Measurements from ENCODE around the gene EPHA10. TPM values are rescaled to one million over a fixed set of nuclear protein-coding genes. Genes with fewer than 3 reads are reported as not detected.
A peak's percentile ranks its signal among the peaks of the same experiment; 100 is the strongest.

EPHA10 gene
- polyA plus RNA-seq, 2 of the 4 experiments (the other 2 are of a cell fraction): 0.35 to 0.53 TPM

DNA sequence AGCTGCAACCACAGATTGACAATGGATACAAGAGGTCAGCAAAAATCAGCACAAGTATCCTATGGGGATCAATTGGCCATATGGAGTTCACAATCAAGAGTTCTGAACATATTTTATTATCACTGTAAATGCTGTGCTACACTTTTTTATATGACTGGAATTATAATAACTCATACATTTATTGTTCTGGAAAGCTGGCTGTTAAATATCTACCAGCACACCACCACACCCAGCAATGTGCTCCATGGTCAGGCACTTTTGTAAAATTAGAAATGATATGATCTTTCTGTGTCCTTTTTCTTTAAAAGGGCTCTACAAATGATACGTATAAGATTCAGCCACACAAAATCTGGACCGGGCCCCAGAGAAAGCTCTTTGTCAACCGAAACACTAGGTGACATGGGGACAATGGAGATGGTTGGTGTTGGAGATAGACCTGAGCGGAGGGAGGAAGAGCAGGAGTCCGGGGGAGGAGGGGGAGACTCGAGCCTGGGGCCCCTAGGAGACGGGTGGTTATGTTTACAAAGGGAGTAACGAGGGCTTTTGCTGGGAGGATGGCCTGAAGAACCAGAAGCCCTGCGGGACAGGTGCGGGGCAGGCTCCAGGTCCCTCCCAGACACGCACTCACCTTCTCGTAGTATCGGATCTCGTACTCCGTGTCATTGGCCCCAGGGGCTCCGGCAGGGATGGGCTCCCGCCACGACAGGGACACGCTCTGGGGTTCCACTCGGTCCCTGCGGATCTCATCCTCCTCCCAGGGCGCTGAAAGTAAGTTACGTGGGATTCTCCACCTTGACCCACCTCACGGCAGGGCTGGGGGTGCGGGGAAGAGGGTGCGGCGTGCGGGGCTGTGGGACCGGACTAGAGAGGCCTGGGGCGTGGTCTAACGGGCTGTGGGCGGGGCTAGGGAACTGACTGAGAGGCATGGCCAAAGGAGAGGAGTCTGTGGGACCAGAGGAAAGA, 30.0 kb downstream of the EPHA10 start:
- Histone ChIP-seq H3K27ac (no peak overlapping the region), H3K9me3 (no peaks in the 10 kb centered on the region), H3K4me1 (peaks cover 4% of the 10 kb centered on the region; the same call in 1 of the 3 replicates), H3K4me2 (no peak overlapping the region), H3K4me3 (no peak overlapping the region)
- POLR2A ChIA-PET: no interaction called here
- TF ChIP-seq HES2 (IDR thresholded peaks at IDR 0.05): no peak
- no peak for TF ChIP-seq POLR2AphosphoS2 (conservative IDR thresholded peaks at IDR 0.05; ENCODE audit: low read length)
- TF ChIP-seq RARB (CRISPR knock-in tag; IDR thresholded peaks at IDR 0.05): no peak
- TF ChIP-seq HOXA7 (CRISPR knock-in tag; IDR thresholded peaks at IDR 0.05): no peak
- no peak for TF ChIP-seq NPAS2 (CRISPR knock-in tag; IDR thresholded peaks at IDR 0.05; ENCODE audit: borderline replicate concordance)
- no peak for TF ChIP-seq EP300 (IDR thresholded peaks at IDR 0.05)
- FAIRE-seq (no peak), ATAC-seq (no peak), DNase-seq (ENCODE audit: low read depth in 1 of 2, low spot score in 1 of 2) (no peak)
- CTCF ChIA-PET: no interaction called here
- 77% methylated on average over 24 of the region's 32 CpGs for WGBS (ENCODE audit: missing lambda C conversion rate)

- H3K9me3 ChIP-seq: no peaks in the 10 kb centered on the region
- peaks cover 4% of the 10 kb centered on the region; the same call in 1 of the 3 replicates for H3K4me1 ChIP-seq
- DNase-seq (ENCODE audit: low read depth in 1 of 2, low spot score in 1 of 2) (no peak), FAIRE-seq (no peak), ATAC-seq (peak in 1 of 2 experiments; percentile 56; a peak in 3 of 6 replicates)
- H3K4me2 ChIP-seq: no peak overlapping the region
- H3K27ac ChIP-seq: no peak overlapping the region
- WGBS (ENCODE audit: missing lambda C conversion rate): 84% methylated on average over 12 of the region's 12 CpGs
- ChIA-PET POLR2A (no interaction called here), CTCF (interaction anchor here (0.5 kb wide), 1 partner anchor 208 kb away, joined by 5 read pairs; no protein-coding TSS in a partner anchor)
- TF ChIP-seq MAZ (IDR thresholded peaks at IDR 0.05; ENCODE audit: borderline replicate concordance, low read depth, low read length) (no peak), ESRRA (IDR thresholded peaks at IDR 0.05; ENCODE audit: borderline replicate concordance, low read length) (no peak), KDM5A (IDR thresholded peaks at IDR 0.05) (no peak), RARB (CRISPR knock-in tag; IDR thresholded peaks at IDR 0.05) (no peak), HES2 (IDR thresholded peaks at IDR 0.05) (no peak), MAFK (IDR thresholded peaks at IDR 0.05; ENCODE audit: partially characterized antibody) (no peak), CEBPB (IDR thresholded peaks at IDR 0.05) (no peak), HOXB5 (CRISPR knock-in tag; IDR thresholded peaks at IDR 0.05) (no peak), JUN (IDR thresholded peaks at IDR 0.05) (no peak), NPAS2 (CRISPR knock-in tag; IDR thresholded peaks at IDR 0.05; ENCODE audit: borderline replicate concordance) (no peak), CHD4 (IDR thresholded peaks at IDR 0.05; ENCODE audit: borderline replicate concordance) (no peak), FOXS1 (CRISPR knock-in tag; IDR thresholded peaks at IDR 0.05) (no peak)
- no peak overlapping the region for H3K4me3 ChIP-seq
Measured at GRCh38 chr1:37732111-37732780, 32.7 kb downstream of the EPHA10 start.

DNA sequence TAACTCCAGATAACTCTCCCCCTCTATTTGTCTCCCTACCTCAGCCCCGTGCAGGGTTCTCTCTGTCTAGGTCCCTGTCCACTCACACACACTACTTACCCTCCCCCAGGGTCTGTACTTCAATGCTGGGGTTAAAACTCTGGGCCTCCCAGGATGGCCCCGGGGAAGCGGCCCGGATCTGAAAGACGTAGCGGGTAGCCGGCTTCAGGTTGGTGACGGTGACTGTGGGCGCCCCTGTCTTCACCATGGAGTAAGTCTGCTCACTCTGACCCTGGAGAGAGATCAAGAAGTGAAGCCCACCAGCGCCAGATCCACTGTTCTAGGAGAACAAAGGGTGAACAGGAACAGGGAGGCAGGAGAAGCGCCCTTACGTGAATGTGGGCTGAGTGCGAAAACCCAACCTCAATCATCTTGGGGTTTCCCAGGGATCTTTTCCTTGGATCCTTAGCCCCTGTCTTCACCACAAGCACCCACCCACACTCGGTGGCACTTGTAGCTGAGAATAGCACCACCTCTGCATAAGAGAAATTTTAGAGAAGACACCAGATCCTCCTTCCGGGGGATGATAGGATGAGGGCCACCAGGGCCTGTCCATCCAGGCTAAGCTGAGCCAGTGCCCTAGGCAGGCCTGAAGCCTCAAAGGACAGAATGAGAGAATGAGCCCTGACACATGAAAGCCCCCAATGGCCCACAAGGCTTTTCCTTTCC, 33.5 kb downstream of the EPHA10 start:
- Histone ChIP-seq H3K9me3 (no peaks in the 10 kb centered on the region), H3K4me1 (peaks cover 4% of the 10 kb centered on the region; the same call in 1 of the 3 replicates), H3K4me2 (no peak overlapping the region), H3K4me3 (no peak overlapping the region), H3K27ac (no peak overlapping the region)
- FAIRE-seq (no peak), DNase-seq (ENCODE audit: low read depth in 1 of 2, low spot score in 1 of 2) (no peak), ATAC-seq (no peak)
- ChIA-PET CTCF (interaction anchor here (0.5 kb wide), 1 partner anchor 207 kb away, joined by 5 read pairs; no protein-coding TSS in a partner anchor), POLR2A (no interaction called here)
- WGBS (ENCODE audit: missing lambda C conversion rate): 83% methylated on average over 14 of the region's 15 CpGs
- TF ChIP-seq ZFP36 (IDR thresholded peaks at IDR 0.05; ENCODE audit: borderline replicate concordance, partially characterized antibody) (no peak), MAZ (IDR thresholded peaks at IDR 0.05; ENCODE audit: borderline replicate concordance, low read depth, low read length) (no peak)
